GM06990 (cell line): ENCODE measurements around the gene C8A.

Source experiments
- DNase-seq: peaks from one replicate; pipeline ENCODE4 v3.0.0-alpha.2; 2011; ENCODE audit not compliant: insufficient read length; ENCODE audit errors: extremely low read depth
- H3K27me3 ChIP-seq: replicated peaks from 2 replicates; pipeline ENCODE4 v1.6.0; 2011; ENCODE audit warnings: low read length; ENCODE audit not compliant: control insufficient read depth, insufficient read depth
- H3K36me3 ChIP-seq: 2 replicates; pipeline ENCODE4 v1.5.1; 2011; ENCODE audit warnings: low read length; ENCODE audit not compliant: control insufficient read depth, insufficient read depth
- H3K4me3 ChIP-seq: replicated peaks from 2 replicates; pipeline ENCODE4 v1.5.1; 2011; ENCODE audit warnings: low read depth, mild to moderate bottlenecking, control low read depth, low read length
- CTCF ChIP-seq: IDR thresholded peaks from 2 replicates; pipeline ENCODE4 v1.5.1; 2011; ENCODE audit warnings: low read length, control low read depth, mild to moderate bottlenecking, inconsistent platforms; ENCODE audit not compliant: insufficient read depth, poor library complexity, severe bottlenecking

Gene C8A

GRCh38 chr1:56824271-56824670, 30.3 kb upstream of the C8A start:
- Histone ChIP-seq H3K36me3 (no peaks in the 10 kb centered on the region), H3K4me3 (no peak overlapping the region), H3K27me3 (no peaks in the 10 kb centered on the region)
- no peak for DNase-seq
- no peak for TF ChIP-seq CTCF

- H3K36me3 ChIP-seq = no peaks in the 10 kb centered on the region
- DNase-seq = no peak
- no peak for TF ChIP-seq CTCF
- H3K4me3 ChIP-seq = no peak overlapping the region
- H3K27me3 ChIP-seq = no peaks in the 10 kb centered on the region
Observed at GRCh38 chr1:56824938-56825337, 29.7 kb upstream of the C8A start.

- TF ChIP-seq CTCF = no peak
- DNase-seq = no peak
Observed at GRCh38 chr1:56825436-56825835, 29.2 kb upstream of the C8A start.

GRCh38 chr1:56827711-56828110, 26.9 kb upstream of the C8A start:
- TF ChIP-seq CTCF = no peak
- H3K4me3 ChIP-seq = no peak overlapping the region
- no peaks in the 10 kb centered on the region for H3K27me3 ChIP-seq
- no peaks in the 10 kb centered on the region for H3K36me3 ChIP-seq
- no peak for DNase-seq

More at GRCh38 chr1:56825436-56825835, 29.2 kb upstream of the C8A start:
- no peaks in the 10 kb centered on the region for H3K36me3 ChIP-seq
- H3K4me3 ChIP-seq = no peak overlapping the region
- H3K27me3 ChIP-seq = no peaks in the 10 kb centered on the region

- no peak for DNase-seq
- H3K36me3 ChIP-seq = no peaks in the 10 kb centered on the region
- no peak for TF ChIP-seq CTCF
- H3K4me3 ChIP-seq = no peak overlapping the region
- no peaks in the 10 kb centered on the region for H3K27me3 ChIP-seq
Observed at GRCh38 chr1:56830052-56830451, 24.5 kb upstream of the C8A start.
